D721Med (cell line): ENCODE data around the gene METTL24.

Source experiments
- DNase-seq: peaks from one replicate; pipeline ENCODE4 v3.0.0; 2011; ENCODE audit warnings: low spot score; ENCODE audit not compliant: insufficient read length
- FAIRE-seq: peaks from 2 replicates; lab custom pipeline; 2011; peaks lifted over from hg19 to GRCh38; lab: Jason Lieb, UNC
- TF ChIP-seq, protein P1 (sequence below): IDR thresholded peaks from 2 replicates; pipeline ENCODE4 v1.5.1; 2012; ENCODE audit warnings: mild to moderate bottlenecking, control low read depth; ENCODE audit not compliant: insufficient read depth; ENCODE audit errors: missing control alignments

The METTL24 gene, protein sequence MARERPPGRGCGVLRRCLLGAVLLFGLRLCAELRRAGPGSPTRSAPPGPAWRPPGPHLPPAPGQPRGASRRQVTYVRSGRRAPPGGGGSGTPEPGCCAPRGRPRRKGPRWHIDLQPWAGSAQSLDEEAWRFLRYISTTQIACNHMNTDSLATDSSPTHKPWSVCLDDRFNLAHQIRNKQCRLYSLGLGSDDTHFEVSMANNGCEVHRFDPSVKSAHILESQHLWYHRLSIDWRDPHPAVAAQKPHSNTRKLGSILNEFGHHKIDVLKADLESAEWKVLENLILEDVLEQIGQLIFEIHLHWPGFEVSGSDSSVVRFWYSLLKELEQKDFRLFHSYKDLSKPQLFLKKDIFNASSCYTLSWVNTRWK

DNA sequence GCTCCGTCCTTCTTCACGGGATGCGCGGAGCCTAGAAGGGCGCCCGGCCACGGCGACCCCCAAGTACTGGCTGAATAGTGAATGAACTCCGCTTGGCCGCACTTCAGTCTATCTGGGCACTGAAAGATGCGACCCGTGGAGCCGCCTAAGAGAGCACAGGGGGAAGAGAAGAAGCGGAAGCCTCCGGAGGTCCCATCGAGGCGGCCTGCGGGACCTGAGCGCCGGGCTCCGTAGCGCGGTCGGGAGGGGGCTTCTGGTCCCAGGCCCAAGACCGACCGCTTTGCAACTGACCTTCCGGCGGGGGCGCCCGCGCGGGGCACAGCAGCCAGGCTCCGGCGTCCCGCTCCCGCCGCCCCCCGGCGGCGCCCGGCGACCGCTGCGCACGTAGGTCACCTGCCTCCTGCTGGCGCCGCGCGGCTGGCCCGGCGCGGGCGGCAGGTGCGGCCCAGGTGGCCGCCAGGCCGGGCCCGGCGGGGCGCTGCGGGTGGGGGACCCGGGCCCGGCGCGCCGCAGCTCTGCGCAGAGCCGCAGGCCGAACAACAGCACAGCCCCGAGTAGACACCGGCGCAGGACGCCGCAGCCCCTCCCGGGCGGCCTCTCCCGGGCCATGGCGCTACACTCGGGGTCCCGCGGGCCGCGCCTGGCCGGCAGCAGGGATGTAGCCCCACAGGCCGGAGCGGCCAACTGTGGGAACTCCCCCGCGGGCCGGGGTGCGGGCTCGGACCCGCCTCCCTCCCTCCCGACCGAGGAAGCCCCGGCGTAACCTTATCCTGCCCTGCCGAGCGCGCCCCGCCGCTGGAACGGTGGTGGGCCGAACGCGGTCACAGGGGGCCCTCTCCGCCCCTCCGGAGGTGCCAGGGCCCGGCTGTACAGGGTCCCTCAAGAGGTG is at the start of gene METTL24:
TSS of gene METTL24 (minus strand) at position 686 of the 889 bp plus-strand sequence. CDS start at position 609, 77 bp downstream.
- FAIRE-seq: no peak
- DNase-seq: no peak
- TF ChIP-seq, protein P1, sequence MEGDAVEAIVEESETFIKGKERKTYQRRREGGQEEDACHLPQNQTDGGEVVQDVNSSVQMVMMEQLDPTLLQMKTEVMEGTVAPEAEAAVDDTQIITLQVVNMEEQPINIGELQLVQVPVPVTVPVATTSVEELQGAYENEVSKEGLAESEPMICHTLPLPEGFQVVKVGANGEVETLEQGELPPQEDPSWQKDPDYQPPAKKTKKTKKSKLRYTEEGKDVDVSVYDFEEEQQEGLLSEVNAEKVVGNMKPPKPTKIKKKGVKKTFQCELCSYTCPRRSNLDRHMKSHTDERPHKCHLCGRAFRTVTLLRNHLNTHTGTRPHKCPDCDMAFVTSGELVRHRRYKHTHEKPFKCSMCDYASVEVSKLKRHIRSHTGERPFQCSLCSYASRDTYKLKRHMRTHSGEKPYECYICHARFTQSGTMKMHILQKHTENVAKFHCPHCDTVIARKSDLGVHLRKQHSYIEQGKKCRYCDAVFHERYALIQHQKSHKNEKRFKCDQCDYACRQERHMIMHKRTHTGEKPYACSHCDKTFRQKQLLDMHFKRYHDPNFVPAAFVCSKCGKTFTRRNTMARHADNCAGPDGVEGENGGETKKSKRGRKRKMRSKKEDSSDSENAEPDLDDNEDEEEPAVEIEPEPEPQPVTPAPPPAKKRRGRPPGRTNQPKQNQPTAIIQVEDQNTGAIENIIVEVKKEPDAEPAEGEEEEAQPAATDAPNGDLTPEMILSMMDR: peak; percentile 1

DNA sequence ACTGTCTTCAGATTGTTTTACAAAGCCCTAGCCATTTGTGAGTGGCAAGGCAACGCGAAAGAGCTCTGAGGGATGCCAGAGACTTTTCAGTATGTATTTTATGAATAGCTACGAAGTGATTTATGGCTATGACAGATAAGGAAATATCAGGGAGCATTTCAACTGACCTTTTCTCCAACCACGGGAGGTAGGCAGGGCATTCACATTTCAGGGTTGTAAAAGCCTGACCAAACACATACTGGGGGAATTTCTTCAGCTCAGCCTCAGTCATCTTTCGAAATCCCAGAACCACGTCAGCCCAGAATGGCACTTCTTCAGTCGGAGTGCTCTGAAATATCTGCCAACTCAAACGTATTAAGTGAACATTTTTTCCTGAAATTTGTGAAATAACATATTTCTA is 46.5 kb upstream of the METTL24 start:
- DNase-seq: no peak
- no peak for FAIRE-seq
- TF ChIP-seq, protein P1: no peak

DNA sequence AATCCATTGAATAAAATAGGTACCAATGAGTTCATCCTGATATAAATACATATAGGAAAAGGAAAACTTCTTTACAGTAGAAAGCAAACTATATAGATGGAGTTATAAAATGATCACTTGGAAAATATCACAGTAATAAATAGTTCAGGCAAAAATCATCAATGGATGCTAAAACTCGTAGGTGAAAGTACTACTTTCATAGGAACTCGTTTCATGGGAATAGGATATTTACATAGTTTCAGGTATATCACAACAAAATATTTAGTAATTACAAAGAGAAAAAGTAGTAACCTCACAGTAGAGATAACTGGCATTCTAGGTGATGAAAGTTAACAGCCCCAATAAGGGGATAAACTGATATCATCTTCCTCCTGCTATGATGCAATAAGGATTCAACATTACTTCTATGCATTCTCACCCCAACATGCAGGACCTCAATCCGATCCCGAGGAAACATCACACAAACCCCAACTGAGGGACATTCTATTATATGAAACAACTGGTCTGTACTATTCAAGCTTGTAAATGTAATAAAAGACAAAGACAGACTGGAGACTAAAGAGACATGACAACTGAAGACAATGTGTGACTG is 43.5 kb upstream of the METTL24 start:
- FAIRE-seq: no peak
- TF ChIP-seq, protein P1: no peak
- no peak for DNase-seq

DNA sequence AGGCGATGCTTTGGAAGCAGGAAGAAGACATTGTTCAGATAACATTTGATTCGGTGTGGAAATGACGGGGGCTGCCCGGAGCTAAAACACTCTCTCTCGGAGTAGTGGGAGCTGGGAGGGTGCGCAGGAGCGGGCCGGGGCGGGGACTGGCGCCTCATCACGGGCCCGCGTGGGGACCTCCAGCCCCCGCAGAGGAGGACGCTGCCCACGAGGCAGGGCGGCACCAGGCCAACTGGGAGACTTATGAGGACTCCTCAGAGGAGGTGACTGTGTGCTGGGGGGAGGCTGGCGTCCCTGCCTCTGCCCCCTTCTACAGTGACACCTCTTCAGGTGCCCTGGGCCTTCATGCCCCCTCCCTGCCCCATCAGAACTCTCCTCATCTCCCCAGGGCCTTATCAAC is 42.1 kb upstream of the METTL24 start:
- no peak for DNase-seq
- FAIRE-seq: no peak
- TF ChIP-seq, protein P1: no peak

DNA sequence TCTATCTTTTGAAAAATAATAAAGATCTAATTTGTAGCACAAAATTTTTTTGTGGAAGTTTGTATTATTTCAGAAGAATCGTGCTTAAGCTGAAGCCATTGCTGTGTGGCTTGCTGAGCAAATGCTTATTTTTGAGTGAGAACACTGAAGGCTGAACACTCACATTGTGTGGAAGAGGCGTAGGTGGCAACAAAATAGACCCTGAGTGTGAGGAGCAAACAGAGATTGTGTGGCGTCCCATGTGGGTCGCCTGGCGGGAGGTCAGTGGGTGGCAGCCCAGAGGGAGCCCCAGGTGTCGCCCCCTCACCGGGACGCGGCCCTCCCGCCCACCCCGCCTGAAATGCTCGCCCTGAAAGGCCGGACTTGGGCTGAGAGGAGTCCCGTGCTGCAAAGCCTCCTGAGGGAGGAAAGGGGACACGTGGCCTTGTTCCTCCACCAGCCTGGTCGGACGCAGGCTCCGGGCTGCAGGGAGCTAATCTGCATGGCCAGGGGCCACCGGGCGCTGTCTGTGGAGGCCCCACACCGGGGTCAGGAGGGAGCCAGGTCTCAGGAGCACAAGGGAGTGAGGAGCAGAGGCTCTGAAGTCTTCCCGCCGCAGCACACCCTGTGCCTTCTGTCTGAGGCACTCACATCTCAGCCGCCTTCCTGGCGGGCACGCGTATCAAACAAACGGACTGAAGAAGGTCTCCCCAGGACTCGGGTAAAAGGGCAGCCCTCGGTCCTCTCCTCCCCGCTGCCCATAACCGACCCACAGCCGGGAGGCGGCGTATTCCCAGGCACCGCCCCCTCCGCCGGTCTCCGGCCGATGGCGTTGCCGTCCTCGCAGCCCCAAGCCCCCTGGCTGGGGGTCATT is 41.3 kb upstream of the METTL24 start:
- FAIRE-seq (no peak), DNase-seq (no peak)
- TF ChIP-seq, protein P1: no peak

DNA sequence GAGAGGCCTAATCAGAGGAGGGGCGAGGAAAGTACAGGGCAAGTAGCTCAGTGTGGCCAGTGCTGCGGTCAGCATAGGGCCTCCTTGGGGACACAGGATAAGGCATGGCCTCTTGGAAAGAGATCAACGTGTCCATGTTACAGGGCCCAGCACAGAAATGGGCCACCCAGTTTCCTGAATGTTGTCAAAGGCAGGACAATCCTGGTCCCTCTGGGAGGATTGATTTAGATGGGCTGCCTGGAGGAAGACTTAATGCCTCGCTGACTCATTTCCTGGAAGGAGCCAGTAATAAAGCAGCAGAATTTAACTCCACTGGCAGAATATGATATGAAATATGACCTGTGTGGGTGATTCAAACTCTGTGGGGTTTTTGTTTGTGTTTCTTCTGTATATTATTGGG is 40.6 kb upstream of the METTL24 start:
- FAIRE-seq (no peak), DNase-seq (no peak)

More for the DNA sequence above, 40.6 kb upstream of the METTL24 start:
- TF ChIP-seq, protein P1: no peak
